Kasumi-1 (cell line): ENCODE measurements around the gene GPR152.
"Not testable (repeated sequence)": the region's sequence is repeated elsewhere in the genome, so short reads cannot be mapped to it uniquely, and the experiment has no call there.

Experiments
- DNase-seq, 2 experiments: peaks; one replicate each; lab custom pipeline; 2025; lab: John Stamatoyannopoulos, UW

GPR152 gene

DNA sequence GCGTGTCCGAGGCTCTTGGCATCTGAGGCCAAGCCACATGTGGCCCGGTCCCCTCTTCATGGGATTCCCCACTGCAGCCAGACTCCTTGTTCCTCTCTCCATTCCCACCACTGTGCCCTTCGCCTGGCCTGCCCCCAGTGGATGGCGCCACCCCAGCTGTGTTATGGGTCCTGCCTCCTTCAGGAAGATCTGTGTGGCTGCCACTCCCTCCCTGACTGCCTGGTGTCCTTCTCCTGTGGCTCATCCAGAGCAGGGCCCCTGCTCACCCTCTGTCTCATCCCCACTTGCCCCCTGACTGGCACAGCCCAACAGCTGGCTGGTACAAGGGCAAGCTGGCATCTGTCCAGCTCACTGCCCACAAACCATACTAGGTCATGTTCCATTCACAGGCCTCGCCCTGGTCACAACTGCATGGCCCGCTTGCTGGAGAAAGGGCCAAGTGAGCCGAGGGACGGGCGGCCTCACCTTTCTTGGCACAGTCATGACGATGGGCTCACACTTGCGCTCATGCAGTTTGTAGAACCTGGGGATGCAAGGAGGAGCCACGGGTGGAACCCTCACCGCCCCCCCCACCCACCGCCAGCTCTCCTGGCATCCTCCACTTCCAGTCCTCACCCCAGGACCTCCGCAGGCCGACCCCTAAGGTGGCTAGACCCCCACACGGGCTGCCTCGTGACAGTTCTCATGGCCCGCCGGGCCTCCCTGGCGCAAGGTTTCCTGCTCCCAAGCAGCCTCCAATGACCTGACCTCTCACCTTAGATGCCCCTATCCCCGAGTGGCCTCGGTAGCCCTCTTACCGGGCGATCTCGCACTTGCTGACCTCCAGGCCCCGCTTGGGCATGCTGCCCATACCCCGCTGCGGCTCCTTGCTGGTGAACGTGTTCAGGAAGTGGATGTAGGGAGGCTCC, 13.0 kb downstream of the GPR152 start:
- DNase-seq: peak; percentile 57 to 59

DNA sequence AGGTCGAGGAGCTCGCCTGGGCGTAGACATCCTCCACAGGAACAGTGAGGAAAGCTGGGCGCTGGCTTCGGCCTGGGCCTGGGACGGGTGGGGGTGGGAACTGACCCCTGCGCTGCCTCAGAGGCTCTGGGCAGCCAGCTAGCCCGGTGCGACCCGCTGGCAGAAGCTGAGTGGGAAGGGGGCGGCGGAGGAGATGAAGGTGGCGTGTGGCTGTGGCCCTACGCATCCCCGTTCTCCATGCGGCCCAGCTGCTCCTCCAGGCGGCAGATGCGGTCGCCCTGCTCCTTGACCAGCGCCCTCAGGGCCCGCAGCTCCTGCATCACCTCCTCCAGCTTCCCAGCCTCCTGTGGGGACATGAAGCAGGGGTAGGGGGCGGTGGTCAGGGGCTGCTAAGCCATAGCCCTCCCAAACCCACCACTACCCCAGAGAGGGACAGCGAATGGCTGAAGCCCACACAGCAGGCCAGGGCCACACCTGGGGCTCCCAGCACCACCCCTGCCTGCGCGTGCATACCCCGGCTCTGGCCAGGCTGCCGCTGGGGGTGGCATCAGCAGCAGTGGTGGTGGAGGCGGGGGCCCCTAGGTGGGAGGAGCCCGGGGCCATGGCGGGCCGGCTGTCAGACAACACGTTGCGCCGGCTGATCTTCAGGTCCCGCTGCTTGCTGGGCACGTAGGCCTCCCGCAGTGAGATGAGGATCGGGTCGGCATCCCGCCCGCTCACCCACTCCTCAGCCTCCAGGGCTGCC, 14.2 kb downstream of the GPR152 start:
- DNase-seq: no peak

DNA sequence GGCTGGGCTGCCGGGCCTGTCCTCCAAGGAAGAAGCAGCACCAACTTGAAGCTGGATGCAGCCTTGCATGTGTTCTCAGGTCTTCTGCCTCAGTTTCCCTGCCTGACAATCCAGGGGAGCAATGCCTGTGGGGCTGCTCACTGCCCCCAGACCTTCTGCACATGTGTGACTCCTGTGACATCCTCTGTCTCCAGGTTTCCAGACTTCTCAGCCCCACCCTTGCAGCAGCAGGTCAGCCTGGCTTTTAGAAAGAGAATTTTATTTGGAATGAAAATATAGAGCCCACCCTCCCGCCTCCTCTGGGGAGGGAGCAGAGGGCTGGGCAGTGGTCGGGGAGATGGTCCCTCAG, 14.7 kb downstream of the GPR152 start:
- DNase-seq: no peak

DNA sequence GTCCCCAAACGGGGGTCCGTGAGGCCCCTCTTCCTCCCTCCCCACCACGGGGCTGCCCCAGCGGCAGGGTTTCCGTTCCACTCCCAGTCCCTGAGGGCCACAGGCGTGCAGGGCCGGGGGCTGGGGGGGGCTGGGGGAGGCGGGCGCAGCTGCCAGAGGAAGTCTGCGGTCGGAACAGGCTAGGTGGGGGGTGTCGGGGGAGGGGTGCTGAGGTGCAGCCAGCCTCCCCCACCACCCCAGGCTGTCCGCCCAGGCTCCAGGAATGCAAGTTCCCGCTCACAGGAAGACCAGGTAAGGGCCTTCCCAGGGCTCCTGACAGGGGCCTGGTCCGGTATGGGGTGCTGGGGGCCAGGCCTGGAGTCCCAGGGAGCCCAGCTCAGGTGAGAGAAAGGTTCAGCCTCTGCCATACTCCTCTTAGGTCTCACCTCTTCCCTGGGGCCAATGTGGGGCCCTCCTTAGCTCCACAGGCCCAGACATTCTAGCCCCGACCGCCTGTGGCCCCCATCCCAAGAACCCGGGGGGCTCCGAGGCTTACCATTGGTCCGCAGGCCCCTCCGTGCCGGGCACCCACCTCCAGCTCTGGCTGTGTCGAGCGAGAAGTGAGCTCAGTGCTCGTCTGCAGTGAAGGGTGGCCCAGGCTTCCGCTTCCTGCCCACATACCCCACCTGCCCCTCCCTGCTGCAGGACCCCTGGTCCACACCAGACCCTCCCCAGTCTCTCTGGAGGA, 15.3 kb downstream of the GPR152 start, which contains the start of gene PTPRCAP:
Gene PTPRCAP (minus strand): TSS at position 601 of the 727 bp plus-strand sequence. CDS start 63 bp downstream, at position 538.
- DNase-seq: peak; percentile 85 to 92

DNA sequence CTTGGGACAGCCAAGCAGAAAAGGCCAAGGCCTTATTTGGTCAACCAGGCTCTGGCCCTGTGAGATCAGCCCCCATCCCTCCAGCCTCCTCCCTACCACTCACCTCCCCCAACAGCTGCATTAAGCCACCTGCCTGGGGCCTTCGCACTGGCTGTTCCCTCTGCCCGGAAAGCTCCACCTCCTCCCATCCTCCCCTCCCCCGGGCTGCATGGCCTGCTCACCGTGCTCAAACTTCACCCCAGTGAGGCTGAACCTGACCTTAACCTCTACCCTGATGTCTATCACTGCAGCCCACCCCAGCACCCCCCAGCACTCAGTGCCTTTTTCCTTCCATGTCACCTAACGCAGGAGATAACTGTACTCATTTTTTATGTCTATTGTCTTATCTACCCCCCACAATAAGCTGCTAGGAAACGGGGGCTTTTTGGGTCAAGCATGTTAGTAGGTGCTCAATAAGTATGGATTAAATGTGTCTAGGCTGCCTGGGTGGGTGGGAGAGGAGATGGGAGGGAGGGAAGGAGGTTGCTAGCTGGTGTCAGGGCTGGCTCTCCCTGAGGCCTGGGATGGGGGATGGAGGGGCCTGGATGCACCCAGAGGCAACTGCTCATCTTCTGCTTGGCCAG, 16.0 kb downstream of the GPR152 start:
- peak; percentile 44 to 68 for DNase-seq

DNA sequence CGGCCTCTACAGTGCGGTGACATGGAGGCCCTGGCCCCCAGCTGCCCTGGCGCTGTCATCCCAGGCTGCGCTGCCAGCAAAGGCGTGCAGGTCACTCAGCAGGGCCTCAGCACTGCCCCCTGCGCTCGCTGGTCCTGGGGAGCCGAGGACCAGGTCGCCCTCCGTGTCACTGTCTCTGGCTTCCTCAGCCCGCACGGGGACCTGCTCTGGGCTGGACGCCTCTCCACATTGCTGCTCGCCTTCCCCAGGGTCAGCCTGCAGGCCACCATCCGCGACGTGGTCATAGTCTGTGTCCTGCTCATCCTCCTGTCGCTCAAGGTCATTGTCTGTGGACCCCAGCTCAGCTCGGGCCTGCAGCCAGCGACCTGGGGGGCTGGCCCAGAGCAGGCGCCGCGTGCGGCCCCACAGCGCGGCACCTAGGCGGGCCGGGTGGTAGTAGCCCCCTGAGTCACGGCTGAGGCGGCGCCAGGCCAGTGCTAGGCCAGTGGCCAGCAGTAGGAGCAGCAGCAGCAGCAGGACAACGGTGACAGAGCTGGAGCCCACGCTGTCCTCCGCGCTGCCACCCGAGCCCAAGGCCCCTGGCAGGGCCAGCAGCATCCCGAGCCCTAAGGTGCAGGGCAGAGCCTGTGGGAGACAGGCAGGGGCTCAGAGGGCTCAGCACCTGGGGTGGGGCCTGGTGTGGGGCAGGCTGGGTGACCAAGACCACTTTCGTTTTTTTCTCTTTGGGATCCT, 16.6 kb downstream of the GPR152 start:
- no peak for DNase-seq

DNA sequence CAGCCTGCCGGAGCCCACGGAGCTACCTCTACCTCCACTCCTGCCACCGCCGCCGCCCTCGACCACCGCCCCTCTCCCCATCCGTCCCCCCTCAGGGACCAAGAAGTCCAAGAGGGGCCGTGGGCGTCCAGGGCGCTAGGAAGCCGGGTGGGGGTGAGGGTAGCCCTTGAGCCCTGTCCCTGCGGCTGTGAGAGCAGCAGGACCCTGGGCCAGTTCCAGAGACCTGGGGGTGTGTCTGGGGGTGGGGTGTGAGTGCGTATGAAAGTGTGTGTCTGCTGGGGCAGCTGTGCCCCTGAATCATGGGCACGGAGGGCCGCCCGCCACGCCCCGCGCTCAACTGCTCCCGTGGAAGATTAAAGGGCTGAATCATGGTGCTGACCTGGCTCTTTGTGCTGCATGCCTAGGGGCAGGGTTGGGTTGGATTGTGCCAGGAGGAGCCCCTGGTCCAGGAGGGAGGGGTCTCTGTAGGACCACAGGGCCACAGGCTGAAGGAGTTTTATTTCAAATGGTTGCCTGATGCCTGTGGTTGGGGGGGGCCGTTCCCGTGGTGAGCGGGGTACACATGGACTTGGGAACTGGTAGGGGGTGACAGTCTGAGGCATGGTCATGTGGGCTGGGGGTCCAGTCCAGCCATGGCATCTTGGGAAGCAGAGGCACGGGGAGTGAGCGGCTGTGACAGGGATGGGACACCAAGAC, 17.4 kb downstream of the GPR152 start:
- DNase-seq: no peak

DNA sequence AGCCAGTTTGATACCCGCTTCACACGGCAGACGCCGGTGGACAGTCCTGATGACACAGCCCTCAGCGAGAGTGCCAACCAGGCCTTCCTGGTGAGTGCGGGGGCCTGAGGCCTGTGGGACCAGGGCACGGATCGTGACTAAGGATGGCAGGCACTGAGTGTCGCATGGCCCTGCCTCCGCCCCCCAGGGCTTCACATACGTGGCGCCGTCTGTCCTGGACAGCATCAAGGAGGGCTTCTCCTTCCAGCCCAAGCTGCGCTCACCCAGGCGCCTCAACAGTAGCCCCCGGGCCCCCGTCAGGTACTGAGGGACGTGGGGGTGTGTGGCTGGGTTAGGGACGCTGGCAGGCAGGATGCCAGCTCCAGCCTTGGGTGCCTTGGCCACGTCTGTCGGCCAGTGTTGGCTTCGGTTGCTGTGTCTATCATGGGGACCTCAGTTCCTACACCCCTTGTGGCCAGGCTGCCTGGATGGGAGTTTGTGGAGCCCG, 18.1 kb downstream of the GPR152 start:
- no peak for DNase-seq

DNA sequence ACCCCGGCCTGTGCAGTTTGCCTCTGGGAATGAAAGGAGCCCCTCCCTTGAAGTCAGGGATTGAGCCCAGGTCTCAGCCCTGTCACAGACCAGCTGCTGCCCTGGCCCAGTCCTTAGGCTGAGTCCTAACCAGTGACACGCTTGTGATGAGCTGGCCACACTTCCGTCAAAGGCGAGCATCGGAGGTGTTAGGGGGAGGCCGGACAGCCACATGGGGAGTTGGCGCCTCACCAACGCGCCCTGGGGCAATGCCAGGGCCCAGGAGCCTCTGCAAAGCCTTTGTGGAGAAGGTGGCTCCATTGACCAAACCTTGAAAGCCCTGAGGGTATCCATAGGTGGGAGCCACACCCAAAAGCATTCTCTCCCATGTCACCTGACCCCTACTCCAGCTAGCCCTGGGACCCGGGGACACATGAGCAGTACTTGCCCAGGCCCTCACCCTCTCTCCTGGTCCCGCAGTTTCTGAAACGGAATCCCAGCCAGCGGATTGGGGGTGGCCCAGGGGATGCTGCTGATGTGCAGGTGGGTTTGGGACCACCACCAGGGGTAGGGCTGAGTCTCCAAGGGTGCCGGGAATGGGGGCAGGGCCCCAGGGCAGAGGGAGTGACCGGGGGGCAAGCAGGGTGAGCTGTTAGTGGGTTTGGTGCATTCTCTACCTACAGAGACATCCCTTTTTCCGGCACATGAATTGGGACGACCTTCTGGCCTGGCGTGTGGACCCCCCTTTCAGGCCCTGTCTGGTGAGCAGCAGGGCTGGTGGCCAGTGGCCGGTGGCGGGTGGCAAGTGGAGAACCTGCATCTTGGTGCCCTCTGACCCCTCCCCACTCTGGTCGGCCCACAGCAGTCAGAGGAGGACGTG, 18.8 kb downstream of the GPR152 start:
- DNase-seq: no peak

DNA sequence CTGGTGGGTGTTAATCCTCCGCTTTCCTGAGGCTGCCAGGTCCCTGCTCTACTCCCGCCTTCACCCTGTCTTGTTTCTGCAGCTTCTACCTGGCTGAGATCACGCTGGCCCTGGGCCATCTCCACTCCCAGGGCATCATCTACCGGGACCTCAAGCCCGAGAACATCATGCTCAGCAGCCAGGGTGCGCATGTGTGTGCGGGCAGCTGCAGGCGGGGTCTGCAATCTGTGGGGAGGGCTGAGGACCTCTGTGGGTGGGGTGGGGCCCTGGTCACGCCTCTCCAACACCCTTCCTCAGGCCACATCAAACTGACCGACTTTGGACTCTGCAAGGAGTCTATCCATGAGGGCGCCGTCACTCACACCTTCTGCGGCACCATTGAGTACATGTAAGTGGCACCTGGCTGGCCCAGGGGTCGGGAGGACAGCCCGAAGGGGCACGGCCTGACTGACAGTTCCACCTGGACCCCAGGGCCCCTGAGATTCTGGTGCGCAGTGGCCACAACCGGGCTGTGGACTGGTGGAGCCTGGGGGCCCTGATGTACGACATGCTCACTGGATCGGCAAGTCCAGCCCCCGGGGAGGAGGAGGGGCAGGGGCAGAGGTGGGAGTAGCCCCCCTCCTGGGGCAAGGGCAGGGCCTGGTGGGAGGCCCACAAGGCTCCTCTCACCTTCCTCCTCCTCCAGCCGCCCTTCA, 19.7 kb downstream of the GPR152 start:
- no peak for DNase-seq

DNA sequence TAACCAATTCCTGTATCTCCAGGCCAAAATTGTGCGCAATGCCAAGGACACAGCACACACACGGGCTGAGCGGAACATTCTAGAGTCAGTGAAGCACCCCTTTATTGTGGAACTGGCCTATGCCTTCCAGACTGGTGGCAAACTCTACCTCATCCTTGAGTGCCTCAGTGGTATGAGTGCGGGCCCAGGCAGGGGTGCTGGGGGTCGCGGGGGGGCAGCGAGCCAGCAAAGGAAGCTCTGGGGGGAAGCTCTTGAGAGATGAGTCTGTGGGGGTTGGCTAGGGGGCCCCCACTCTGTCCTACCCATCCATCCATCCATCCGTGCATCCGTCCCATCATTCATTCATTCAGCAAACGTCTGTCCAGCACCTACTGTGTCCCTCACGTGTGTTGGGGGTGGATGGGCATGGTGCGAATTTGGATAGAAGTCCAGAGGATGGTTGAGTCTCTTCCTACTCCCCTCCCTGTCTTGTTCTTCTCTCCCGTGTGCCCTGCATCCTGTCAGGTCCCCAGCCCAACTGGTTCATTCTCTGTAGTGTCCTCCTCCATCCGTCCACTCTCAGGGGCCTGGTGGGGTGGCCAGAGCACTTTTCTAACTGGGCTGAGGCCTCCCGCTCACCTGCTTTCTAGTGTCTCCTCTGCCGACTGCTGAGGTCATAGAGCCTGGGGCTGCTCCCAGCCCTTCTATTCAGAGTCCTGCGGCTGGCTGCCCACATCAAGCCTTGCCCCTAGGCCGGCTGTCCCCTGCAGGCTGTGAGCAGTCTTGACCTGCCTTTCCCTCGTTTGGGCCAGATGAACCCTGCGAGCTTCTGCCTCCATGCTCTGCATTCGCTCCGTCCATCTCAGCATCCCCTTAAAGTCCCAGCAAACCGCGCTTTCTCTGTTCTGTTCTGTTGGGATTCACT, 20.9 kb downstream of the GPR152 start:
- DNase-seq: no peak

DNA sequence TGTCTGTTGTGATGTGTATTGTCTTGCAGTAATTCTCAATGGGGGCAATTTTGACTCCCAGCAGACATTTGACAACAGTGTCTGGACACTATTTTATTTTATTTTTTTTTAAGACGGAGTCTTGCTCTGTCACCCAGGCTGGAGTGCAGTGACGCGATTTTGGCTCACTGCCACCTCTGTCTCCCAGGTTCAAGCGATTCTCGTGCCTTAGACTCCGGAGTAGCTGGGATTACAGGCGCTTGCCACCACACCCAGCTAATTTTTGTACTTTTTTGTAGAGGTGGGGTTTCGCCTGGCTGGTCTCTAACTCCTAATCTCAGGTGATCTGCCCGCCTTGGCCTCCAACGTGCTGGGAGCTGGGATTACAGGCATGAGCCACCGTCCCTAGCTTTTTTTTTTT, 22.8 kb downstream of the GPR152 start:
- no peak for DNase-seq

DNA sequence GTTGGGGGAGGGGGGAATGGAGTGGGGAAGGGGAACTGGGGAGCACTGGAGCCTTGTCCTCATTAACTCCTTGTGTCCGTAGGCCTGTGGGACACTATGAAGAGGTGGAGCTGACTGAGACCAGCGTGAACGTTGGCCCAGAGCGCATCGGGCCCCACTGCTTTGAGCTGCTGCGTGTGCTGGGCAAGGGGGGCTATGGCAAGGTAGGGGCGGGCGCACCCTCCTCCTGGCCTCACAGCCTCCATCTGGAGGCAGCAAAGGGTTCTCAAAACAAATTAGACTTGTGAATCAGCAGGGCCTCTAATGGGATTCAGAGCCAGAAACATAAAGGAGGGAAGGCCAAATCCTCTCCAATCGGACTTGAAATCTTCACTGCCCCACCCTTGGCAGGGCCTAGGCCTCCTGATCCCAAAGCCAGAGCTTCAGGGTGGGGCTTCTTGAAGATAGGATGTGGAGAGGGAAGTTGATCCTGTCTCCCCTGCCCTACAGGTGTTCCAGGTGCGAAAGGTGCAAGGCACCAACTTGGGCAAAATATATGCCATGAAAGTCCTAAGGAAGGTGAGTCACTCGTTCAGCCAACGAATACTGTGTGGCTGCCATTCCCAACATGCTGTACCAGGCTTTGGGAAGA, 23.4 kb downstream of the GPR152 start:
- no peak for DNase-seq

DNA sequence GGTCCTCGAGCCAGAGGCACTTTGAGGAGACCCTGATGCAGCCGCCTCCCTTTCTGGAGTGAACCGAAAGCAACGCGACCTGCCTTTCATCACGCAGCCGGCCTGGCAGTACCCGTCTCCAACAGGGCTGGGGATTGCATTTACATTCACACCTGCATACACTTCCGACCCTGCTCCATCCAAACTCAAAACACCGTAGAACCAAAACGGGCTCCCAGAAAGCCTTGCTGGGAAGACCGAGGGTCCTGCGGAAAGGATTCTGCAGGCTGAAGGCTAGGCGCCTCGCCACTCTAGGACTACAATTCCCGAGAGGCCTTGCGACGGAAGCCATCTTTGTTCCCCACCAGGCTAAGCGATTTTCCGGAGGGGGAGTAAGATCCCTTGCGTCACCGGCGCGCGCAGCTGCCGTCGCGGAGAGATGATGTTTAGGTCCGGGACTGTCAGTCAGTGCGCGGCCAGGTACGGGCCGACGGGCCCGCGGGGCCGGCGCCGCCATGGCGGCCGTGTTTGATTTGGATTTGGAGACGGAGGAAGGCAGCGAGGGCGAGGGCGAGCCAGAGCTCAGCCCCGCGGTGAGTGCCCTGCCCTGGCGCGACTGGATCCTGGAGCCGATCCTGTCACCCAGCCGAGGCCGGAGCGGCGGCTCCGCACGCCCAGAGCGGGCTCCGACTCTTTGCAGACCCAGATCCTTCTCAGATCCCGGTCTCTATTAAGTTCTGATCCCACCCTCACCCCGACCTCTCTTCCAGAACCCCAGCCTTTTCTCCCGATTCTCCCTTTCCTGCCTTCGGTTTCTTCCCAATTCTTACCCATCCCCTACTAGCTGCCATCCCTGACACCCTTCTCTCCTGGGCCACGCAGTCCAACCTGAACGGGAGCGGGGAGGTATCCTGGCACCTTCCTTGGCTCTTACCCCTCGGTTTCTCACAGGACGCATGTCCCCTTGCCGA, 24.2 kb downstream of the GPR152 start, which contains the start of gene RPS6KB2:
Gene RPS6KB2 (plus strand): TSS at position 443 of the 950 bp plus-strand sequence. CDS start 52 bp downstream, at position 495.
- peak; percentile 94 to 95 for DNase-seq

DNA sequence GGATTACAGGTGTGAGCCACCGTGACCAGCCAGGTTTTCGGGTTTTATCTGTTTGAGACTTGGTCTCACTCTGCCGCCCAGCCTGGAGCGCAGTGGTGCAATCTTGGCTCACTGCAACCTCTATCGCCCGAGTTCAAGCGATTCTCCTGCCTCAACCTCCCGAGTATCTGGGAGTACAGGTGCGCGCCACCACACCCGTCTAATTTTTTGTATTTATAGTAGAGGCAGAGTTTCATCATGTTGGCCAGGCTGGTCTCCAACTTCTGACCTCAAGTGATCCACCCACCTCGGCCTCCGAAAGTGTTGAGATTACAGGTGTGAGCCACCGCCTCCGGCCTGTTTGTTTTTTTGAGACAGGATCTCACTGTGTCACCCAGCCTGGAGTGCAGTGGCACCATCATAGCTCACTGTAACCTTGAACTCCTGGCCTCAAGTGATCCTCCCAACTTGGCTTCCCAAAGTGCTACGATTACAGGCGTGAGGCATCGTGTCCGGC, 25.1 kb downstream of the GPR152 start:
- DNase-seq: not testable (repeated sequence)
